Activated CD8-positive, alpha-beta memory T cell treated with anti-CD3 and anti-CD28 coated beads for 1 hour (primary cell): ENCODE measurements around the gene COL6A3.

Experiments used
- DNase-seq, 2 donors: peaks; one replicate each; pipeline ENCODE4 v3.0.0-alpha.2; 2020; ENCODE audit warnings: low read depth in 1 of 2; ENCODE audit errors: extremely low read depth in 1 of 2

COL6A3 gene

DNA sequence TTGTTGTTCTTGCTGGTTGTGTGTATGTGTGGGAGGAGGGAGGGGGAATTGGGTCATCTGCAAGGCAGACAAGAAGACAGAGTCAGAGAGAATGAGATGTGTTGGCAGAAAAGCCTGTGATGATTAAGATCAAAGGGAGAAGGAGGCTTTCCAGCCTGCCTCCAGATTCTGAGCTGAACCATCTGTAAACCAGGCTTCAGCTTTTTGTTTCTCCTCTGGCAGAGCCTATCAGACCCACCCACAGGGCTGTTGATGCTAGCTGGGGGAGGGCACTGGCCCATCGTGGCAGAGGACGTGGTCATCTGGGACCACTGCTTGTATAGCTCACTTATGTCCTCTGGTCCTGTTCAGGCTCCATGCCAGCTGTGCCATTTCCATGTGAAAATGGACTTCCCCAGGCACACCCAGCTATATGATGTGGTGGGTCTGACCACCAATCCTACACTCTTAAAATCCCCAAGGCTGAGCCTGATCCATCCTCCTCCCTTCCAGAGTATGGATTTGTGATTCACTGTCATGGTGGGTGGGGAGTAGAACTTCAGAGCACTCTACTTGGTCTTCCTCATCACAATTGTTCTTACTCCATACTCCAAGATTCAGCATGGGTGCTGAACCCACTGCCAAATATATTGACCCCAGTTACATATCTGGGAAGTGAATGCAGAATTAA is 27.8 kb upstream of the COL6A3 start:
- no peak for DNase-seq

- DNase-seq = no peak
These were observed 26.9 kb upstream of the COL6A3 start for GRCh38 chr2:237440819-237441281.

DNA sequence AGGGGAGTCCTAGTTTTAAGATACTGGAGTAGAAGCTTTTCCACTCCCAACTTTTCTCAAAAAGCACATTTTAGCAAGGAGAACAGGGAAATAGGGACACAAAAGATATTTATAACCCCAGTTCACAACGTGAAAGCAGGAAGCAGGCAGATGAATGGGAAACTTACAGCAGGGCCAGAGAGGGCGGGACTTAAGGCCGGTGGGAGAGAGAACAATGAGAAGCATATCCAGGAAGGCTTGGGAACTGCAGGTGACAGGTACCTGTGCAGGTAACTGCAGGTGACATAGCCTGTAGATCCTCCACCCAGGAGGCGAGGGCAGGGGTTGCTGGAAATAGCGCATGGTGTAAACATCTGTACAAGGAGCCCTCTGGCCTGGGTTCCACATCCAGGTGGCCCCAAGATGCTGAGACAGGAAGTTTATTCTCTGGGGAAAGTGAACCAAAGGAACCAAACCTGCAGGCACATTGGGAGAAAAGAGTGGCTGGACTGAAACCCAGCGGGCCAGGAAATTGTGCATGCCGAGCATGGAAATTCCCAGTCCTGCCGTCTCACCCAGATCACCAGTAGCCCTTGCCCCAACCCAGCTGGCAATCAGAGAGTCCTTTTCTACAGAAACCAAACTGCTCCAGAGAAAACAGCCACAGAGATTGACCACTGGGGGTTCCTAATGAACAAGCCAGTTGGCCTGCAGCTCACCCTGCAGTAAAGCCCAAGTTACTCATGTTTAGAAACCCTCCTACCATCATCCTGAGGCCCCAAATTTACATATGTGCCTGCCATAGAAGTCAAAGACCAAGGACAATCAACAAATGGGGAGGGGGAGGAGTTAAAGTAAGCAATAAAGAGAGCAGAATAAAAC is 24.3 kb upstream of the COL6A3 start:
- no peak for DNase-seq

DNA sequence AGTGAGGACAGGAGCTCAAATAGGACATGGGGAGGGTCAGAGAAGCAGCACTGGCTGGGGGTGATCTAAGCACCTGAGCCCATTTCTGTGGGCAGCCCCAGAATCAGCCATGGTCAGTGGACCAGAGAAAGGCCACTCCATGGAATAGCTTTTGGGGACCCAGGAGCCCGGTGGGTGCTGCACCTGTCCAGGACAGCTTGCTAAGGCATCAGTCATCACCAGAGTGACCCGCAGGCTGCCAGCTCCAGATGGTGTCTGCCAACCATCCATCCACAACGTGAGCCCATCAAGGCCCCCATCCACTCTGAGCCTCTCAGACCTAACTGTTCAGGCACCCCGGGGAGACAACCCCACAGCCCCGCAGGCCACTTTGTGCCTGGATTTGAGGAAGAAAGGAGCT is 23.6 kb upstream of the COL6A3 start:
- DNase-seq = no peak

DNA sequence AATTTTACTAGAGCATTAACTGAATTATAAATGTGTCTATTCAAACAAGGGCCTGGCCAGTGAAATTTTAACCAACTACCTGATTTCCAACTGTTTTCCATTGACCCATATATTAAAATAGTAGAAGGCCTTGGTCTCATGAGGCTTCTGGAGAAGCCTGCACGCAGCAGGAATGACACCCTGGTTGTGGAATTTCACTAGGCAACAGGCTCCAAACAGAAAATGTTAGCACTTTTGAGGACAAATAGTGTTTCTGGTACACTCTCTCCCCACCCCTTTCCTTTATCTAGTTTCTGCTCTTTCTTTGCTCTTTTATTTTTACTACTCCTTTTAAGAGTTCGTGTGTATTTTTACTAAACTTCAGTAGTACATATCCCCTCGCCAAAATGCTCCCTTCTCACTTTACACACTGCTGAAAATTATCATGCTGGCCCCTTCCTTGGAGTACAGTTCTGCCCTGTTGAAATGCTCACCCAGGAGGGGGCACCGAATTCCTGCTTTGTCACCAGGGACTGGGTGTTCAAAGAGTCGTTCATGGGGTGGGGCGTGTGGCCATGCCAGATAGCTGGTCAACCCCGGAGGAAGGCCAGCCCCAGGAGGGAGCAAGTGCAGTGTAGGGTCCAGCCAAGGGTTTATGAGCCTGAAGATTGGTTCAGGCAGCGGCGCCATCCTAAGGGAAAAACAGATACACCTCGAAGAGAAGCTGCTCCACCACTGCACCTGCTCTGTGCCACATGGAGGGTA is 22.1 kb upstream of the COL6A3 start:
- no peak for DNase-seq

DNA sequence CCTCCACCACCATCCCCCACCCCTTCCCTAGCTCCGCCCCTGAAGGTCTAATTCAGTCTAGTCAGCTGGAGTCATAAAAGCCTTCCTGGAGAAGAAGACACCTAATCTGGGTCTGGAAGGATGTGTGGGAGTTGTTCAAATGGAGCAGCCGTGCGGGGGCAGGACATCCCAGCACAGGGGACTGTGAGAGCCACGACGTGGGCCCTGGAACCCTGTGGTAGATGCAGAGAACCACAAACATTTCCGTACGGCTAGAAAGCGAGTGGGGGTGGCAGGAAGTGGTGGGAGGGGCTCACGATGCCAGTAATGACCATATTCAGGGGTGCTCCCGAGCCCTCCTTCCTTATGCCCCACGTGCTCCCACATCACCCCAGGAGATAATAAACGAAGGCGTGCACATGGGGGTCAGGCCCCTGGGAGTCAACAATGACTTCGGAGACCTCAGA is 20.9 kb upstream of the COL6A3 start:
- DNase-seq = peak in 1 of 2 donors; percentile 55

GRCh38 chr2:237433920-237434676 is 20.1 kb upstream of the COL6A3 start:
- DNase-seq = no peak

DNA sequence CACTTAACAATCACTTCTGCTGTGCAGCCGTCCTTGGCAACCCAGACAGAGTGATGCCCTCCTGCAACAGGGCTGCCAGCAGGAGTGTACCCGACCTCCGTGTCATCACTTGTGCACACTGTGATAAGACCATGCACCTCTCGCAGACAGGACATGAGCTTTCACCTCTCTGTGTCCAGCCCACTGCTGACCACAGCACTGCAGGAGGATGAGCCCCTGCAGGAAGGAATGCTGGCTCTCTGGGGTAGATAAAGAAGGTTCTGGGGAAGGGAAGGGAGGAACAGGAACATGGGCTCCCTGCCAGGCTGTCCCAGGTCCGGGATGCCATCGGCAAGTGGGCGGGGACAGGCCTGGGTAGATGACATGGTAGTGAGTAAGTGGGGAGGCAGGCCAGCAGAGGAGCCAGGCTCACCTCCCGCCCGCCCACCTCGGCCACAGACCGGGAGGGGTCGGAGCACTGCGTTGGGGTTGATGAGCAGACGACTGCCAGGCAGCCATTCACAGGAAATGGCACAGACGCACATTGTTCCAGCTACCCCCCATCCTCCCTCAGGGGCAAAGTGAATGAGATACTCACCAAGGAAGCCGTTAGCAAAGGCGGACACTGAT is 18.6 kb upstream of the COL6A3 start:
- DNase-seq = peak; percentile 65 to 73

DNA sequence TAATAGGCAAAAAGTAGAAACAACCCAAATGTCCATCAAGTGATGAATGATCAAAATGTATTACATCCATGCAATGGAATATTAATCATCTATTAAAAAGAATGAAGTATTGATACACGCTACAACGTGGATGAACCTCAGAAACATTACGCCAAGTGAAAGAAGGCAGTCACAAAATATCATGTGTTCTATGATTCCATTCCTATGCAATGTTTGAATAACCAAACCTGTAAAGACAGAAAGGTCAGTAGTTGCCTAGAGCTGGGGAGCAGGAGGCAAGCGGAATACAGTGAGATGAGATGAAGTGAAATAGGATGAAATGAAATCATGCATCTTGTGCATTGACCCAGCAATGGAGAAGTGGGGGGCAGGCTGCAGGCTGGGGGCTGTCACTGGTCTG is 17.9 kb upstream of the COL6A3 start:
- DNase-seq = no peak

DNA sequence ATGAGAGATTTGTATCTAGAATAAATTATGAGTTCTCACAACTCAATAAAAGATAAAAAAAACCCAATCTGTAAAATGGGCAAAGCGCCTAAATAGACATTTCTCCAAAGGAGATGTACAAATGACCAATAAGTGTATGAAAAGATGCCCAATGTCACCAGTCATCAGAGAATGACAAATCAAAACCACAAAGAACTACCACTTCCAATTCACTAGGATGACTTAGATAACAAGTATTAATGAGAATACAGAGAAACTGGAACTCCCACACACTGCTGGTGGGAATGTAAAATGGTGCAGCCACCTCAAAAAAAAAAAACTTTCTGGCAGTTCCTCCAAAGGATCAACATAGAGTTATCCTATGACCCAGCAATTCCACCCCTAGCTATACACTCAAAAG is 17.4 kb upstream of the COL6A3 start:
- no peak for DNase-seq

GRCh38 chr2:237430861-237431260 is 16.9 kb upstream of the COL6A3 start:
- DNase-seq = no peak

GRCh38 chr2:237429753-237430152 is 15.8 kb upstream of the COL6A3 start:
- DNase-seq = no peak

GRCh38 chr2:237427769-237428506 is 14.0 kb upstream of the COL6A3 start:
- DNase-seq = no peak

DNA sequence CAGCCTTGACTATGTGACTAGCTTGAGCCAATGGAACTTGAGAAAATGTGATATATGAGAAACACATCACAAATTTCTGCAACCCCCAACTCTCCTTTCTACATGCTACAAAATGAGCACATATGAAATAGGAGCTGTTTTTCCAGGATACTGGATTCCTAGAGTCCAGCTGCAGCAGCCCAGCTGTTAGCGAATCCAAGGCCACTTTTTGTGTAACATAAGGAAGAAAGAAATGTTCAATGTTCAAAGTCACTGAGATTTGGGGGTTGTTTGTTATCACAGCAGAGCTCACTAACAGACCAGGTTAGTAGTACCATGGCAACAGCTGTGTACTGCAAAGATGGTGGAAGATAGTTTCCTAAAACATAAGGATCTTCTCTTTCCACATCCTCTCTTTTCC is 12.6 kb upstream of the COL6A3 start:
- DNase-seq = no peak

DNA sequence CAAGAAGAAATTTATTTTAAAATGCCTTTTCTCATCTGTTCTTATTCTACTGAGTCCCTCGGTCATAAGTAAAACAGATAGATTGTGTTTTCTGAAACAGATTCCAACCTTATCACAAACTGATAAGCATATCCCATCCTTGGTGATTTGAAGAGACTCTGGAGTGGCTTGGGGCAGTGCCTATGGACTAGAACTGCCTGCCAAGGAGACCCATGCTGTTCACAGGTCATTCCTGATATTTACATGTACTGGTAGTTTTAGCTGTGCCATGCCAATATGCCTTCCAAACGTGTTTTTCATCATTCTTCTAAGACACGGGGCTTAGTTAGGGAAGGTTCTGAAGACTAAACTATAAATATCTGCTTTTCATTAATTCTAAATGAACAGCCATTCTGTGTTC is 11.4 kb upstream of the COL6A3 start:
- no peak for DNase-seq

DNA sequence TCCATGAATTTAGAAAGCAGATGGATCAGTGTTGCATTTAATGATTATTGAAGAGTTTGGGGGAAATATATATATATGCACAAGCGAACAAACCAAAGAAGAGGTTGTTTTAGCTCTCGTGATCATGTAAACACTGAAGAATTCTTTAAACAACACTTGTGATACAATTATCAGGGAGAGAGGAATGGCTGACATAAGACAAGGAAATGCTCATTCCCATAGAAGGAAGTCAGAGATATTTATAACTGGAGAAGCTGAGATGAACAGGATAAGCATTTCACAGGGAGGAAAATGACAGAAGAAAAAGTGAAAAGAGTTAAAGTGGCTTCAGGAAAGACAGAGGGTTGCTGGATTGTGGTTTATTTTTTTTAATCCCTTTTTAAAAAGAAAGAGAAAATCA is 10.6 kb upstream of the COL6A3 start:
- no peak for DNase-seq

GRCh38 chr2:237423891-237424290 is 9.9 kb upstream of the COL6A3 start:
- no peak for DNase-seq

DNA sequence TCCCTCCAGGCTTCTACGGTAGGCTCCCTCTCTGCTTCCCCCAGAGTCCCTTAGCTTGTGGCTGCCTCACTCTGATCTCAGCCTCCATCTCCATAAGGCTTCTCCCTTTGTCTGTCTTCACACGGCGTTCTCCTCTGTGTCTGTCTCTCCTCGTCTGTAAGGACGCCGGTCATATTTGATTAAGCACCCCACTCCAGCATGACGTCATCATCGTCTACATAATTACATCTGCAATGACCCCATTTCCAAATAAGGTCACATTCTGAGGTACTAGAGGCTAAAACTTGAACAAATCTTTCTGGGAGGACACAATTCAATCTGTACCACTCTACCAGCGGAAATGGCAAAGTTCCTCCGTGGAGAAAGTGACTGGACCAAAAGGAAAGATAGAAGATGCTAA is 8.3 kb upstream of the COL6A3 start:
- DNase-seq = no peak

DNA sequence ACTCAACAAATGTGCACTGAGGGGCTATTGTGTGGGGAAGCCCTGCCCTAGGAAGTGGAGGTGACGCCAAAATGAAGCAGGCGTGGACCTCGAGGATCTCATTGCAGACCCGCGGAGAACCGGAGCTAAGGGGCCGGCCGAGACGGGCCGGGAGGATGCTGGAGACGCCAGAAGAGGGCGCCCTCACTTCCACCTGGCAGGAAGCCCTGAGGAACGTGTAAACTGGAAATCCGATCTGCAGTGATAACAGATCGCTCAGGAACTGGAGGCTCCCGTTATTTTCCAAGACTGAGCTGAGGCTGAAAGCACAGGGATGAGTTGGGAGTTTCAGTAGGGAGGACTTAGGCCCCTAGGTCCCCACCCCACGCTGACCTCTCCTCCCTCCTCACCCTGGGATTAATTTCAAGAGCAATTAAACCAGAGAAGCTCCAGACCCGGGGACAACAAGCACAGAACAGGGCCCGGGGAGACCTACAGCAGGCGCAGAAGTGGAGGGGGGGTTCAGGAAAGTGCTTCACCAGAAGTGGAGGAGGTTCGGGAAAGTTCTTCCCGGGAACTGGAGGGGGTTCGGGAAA is 7.7 kb upstream of the COL6A3 start:
- peak; percentile 52 to 72 for DNase-seq
